LNCAP (cell line): ENCODE measurements around the gene CYP2A7.

Experiments used
- TF ChIP-seq, protein P1 (sequence below): fragments of 450-650 bp; IDR thresholded peaks from 2 replicates; pipeline ENCODE4 v1.5.1; 2017; ENCODE audit warnings: mild to moderate bottlenecking

CYP2A7 gene

DNA sequence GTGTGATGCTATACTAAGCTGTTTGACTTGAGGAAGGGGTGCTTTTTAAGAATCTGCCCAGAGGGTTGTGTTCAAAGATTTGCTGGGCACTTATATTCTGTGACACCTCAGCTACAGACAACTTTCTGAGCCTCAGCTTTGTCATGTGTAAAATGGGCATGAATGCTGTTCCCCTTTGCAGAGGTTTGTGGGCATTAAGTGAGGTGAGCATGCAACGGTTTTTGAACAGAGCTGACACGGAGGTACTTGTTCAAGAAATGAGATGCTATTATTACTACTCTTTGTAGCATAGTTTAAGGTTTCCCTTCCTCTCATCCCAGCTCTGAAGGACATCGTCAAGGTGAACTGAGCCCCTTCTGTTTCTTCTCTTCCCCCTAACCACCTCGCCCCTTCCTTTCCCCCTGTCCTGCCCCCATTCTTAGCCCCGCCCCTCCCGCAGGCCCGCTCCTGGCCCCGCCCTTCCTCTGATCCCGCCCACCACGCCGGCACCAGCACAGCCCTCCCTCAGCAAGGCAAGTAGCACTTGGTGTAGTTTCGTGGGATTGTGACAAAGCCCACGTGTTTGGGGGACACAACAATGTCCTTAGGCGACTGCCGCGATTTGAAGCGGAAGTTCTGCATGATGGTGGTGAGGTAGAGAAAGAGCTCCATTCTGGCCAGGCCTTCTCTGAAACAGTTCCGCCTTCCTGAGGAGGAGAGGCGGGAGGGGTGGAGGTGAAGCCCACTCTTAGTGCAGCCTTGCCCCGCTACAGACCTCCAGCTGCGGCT is 26.1 kb upstream of the CYP2A7 start:
- TF ChIP-seq, protein P1, sequence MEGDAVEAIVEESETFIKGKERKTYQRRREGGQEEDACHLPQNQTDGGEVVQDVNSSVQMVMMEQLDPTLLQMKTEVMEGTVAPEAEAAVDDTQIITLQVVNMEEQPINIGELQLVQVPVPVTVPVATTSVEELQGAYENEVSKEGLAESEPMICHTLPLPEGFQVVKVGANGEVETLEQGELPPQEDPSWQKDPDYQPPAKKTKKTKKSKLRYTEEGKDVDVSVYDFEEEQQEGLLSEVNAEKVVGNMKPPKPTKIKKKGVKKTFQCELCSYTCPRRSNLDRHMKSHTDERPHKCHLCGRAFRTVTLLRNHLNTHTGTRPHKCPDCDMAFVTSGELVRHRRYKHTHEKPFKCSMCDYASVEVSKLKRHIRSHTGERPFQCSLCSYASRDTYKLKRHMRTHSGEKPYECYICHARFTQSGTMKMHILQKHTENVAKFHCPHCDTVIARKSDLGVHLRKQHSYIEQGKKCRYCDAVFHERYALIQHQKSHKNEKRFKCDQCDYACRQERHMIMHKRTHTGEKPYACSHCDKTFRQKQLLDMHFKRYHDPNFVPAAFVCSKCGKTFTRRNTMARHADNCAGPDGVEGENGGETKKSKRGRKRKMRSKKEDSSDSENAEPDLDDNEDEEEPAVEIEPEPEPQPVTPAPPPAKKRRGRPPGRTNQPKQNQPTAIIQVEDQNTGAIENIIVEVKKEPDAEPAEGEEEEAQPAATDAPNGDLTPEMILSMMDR = no peak

DNA sequence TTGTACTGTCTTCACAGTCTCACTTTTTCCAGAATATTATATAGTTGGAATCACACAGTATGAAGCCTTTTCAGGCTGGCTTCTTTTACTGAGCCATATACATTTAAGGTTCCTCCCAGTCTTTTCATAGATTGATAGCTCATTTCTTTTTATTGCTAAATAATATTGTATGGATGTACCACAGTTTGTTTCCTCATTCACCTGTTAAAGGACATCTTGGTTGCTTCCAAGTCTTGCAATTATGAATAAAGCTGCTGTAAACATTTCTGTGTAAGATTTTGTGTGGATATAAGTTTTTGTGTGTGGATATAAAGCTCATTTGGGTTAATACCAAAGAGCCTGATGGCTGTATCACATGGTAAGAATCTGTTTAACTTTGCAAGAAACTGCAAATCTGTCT is 24.5 kb upstream of the CYP2A7 start:
- TF ChIP-seq, protein P1 = no peak

DNA sequence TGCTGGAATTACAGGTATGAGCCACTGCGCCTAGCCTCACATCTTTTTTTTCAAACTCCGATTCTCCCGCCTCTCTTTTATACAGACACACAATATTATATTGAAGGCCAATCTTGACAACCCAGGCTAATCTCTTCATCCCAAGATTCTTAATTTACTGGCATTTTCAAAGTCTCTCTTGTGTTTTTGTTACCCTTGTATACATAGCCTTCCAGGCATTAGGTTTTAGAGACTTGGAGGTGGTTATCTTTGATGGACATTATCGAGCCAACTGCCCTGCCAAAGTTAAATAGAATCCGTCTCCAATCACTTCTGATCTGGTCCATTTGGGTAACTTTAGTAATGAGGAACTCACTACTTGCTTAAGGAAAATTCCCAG is 14.4 kb upstream of the CYP2A7 start:
- TF ChIP-seq, protein P1 = no peak

DNA sequence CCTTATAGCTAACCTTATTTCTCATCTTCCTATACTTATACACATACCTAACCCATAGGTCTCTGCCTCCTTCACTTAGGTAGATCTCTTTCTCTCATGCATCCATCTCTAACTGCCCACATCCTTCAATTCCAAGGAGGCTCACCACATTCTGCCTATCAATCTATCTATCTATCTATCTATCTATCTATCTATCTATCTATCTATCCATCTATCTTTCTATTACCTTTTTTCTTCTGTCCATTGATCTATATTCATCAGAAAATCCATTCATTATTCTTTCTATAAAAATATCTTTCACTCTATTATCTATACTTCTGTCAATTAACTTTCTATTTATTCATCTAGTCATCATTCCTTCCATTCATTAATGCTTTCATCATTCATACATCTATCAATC is 11.1 kb upstream of the CYP2A7 start:
- TF ChIP-seq, protein P1 = no peak

DNA sequence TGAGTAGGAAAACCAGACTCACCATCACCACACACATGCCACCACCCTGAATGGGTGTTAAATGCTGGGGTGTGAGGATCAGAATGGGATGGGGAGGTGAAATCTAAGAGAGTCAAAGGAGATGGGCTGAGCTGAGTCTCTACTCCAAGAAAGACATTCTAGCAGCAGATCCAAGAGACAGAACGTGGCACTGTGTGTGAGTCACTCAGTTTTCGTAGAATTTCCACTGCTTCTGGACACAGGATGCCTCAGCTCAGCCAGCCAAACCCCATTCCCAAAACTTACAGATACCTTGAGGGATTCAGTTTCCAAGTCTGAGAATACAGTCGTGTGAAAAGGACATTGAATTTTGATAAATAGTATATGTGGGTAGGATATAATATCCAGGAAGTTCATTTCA is 7.3 kb upstream of the CYP2A7 start:
- TF ChIP-seq, protein P1 = no peak

DNA sequence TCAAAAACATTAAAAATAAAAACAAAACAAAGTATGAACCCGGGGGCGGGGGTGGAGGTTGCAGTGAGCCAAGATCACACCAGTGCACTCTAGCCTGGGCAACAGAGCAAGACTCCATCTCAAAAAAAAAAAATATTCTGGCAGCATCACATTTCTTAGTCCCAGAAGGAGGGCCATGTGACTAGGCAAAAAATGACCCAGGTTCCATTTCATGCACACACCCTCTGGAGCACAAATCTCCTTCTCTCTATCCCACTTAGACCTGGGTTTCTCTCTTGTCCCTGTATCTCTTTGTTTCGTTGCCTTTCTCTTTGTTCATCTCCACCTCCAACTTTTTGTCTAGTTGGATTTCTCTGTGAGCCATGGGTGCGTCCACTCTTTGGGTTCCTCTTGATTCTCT is 6.2 kb upstream of the CYP2A7 start:
- TF ChIP-seq, protein P1 = no peak

DNA sequence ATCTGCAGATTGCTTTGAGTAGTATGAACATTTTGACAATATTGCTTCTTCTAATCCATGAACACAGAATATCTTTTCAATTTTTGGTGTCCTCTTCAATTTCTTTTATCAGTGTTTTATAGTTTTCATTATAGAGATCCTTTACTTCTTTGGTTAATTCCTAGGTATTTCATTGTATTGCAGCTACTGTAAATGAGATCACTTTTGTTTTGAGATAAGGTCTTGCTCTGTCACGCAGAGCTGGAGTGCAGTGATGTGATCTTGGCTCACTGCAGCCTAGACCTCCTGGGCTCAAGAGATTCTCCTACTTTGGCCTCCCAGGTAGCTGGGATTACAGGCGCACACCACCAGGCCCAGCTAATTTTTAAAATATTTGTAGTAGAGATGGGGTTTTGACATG is 9.8 kb downstream of the CYP2A7 start:
- TF ChIP-seq, protein P1 = no peak

DNA sequence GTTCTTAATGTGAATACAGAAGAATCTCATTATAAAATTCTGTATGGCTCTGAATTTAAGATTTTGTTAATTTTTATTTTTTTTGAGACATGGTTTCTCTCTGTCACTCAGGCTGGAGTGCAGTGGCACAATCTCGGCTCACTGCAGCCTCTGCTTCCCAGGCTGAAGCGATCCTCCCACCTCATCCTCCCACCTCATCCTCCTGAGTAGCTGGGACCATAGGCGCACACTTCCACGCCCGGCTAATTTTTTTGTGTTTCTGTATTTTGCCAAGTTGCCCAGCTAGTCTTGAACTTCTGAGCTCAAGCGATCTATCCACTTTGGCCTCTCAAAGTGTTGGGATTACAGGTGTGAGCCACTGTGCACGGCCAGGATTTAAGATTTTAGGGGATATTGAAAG is 14.3 kb downstream of the CYP2A7 start:
- TF ChIP-seq, protein P1 = no peak
